GM19328 (cell line): ENCODE results near the gene SNX13.

Source experiments
- ATAC-seq: cut with Tn5 transposase; IDR thresholded peaks from one replicate; pipeline ENCODE4 v1.9.1; 2021; ENCODE audit warnings: mild to moderate bottlenecking, moderate library complexity; ENCODE audit not compliant: unreplicated experiment

SNX13 gene

GRCh38 chr7:17940302-17940883 lies at the start of gene SNX13:
Gene SNX13 (minus strand): TSS chr7:17940494. CDS start chr7:17940295, 199 bp downstream.
- ATAC-seq, result peak; percentile 94

- ATAC-seq, result no peak
Measured at GRCh38 chr7:17989546-17989945, 49.3 kb upstream of the SNX13 start.

- ATAC-seq, result no peak
Measured at GRCh38 chr7:17988858-17989257, 48.6 kb upstream of the SNX13 start.

- no peak for ATAC-seq
Measured at GRCh38 chr7:17988141-17988540, 47.8 kb upstream of the SNX13 start.

GRCh38 chr7:17986851-17987250 lies 46.6 kb upstream of the SNX13 start:
- ATAC-seq, result no peak

GRCh38 chr7:17985473-17986239 lies 45.4 kb upstream of the SNX13 start:
- no peak for ATAC-seq

DNA sequence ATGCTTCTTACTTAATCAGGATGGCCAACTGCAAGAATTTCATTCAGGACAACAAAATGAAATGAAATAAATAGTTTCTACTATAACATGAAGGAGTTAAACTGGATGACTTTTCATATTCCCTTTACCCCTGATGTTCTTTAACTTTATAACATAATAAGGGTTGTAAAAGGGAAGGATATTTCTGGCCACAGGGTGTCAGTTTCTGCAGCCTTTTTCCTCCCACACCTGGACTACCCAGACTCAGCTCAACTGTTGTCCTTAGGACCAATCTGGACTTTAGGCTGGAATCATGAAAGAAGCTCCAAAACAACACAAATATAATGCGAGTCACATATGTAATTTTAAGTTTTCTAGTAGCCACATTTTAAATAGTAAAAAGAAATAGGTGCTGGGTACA lies 44.0 kb upstream of the SNX13 start:
- no peak for ATAC-seq

DNA sequence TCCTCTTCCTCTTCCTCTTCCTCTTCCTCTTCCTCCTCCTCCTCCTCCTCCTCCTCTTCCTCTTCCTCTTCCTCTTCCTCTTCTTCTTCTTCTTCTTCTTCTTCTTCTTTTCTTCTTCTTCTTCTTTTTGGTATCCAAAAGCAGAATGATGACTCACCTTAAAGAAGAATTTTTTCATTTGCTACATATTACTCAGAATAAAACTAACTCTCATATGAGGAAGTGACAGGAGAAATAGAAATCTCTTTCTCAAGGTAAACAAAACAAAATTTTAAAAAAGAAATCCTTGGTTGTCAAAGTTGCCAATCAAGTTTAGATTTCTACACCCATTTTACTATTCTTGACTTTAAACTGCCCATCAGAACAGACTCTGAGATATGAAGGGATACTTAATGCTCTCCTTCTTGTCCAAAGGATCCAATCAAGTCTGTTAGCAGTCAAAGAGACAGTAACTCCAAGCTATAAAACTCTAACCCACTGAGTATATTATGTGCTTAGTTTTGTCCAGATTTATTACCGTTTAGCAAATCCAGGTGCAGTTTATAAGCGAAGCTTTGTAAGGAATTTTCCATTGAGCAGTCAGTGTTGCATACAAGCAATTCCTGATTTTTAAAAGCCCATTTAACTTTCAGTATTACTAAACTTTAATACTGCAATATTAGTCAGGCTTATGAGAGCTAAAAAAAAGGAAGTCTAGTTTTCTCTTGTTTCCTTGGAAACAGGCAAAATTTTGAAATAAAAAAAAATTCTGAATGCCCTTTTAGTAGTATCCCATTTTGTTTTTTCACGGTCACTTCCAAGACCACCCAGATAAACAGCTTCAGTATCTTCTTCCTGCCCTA lies 43.1 kb upstream of the SNX13 start:
- ATAC-seq, result no peak

DNA sequence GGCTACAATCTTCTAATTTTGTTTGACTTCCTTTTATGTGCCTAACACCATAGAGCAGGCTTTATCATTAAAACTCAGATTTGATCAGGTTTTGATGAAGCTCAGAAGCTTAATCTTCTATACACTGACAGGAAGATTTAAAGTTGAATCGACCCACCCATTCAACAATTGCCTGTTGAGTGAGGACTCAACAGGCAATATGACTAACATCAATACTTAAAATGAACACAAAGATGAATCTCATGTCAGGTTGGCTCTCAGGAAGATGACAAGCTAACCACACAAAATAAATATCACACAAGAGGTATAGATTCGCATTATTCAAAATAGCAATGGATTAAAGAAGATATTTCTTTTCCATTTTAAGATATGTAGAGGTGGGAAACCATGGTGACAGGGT lies 36.7 kb upstream of the SNX13 start:
- no peak for ATAC-seq

DNA sequence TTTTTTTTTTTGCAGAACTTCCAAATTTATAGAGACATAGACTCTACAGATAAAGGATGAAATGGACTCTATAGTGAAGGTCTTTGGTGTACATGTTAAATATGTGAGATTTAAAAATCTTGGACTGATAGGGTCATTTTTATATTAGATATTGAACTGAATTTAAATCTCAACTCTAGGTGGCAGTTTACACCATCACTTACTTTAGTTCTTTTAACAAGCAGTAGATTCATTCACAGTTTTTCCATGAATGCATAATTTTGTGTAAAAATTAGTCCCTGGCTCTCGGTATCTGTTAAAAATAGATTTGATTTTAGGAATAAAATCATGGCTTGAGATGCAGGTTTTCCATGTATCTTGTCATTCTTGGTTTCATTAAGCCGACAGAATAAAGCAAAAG lies 31.1 kb upstream of the SNX13 start:
- no peak for ATAC-seq

DNA sequence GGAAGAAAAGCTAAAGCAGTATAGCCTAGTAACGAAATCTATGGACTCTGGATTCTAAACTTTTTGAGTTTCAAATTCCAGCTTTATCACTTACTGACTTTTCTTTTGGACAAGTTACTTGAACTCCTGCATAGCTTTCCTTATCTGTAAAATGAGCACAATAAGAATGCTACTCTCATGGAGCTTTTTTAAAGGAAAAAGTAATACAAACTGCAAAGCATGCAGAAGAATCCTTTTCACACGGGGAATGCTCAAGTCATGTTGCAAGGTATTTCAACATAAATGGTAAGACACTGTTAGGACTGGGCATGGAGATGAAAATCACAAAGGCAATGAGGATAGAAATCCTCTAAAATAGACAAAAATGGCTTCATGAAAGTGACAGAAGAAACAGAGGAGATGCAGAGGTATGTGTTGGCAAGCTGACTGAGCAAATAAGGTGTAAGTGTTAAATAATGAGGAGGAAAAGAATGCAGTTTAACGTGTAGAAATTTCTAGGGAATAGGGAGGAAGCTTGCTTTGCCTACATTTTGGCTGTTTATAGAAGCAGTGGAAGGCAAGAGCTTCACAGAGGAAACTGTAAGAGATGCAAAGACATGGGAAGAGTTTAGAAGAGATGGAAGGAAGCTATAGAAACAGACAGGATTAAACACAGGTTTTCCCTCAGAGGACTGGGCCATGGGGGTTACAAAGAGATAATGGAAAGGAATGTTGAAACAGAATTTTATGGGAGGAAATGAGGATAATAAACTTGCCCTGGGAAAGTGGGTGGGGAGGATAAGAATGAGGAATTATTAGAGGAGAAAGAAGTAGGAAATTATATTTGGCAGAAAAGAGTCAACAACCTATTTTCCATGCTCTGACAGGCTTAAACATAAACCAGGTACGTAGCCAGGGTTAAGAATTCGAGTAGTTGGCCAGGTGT lies 28.8 kb upstream of the SNX13 start:
- ATAC-seq, result no peak

- no peak for ATAC-seq
Measured at GRCh38 chr7:17966706-17967105, 26.4 kb upstream of the SNX13 start.

DNA sequence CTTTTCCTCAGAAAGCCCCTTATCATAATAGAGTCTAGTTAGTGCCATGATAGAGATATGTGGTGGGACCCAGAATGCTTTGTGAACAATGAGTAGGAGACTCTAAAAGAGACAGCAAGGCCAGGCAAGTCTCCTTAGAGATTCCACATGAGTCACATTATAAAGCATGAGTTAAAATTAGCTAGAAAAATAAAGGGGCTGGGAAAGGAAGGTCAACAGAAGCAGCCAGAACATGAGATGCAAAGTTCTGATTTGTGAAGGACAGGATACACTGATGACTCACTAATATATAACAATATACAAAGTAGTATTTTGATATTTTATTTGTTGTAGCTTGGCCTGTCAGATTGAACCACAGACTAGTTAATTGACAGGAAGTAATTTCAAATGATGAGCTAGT lies 25.3 kb upstream of the SNX13 start:
- no peak for ATAC-seq

- ATAC-seq, result no peak
Measured at GRCh38 chr7:17963281-17963680, 23.0 kb upstream of the SNX13 start.

GRCh38 chr7:17962652-17963051 lies 22.4 kb upstream of the SNX13 start:
- no peak for ATAC-seq

DNA sequence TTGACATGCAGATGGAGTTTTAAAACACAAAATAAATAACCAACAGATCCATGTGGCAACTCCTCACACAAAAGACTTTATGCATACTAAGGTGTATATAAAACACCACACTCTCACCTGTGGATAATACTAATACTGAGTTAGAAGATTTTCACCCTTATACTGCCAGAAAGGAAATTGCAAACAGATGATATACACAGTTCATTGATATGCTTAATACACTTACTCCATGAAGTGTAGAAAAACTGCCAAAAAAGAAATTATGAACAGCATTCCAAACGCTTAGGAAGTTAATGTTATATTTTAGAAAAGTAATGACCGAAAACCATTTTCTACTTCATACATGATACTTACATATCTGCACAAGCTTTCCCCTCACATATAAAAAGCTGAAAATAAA lies 17.6 kb upstream of the SNX13 start:
- no peak for ATAC-seq

DNA sequence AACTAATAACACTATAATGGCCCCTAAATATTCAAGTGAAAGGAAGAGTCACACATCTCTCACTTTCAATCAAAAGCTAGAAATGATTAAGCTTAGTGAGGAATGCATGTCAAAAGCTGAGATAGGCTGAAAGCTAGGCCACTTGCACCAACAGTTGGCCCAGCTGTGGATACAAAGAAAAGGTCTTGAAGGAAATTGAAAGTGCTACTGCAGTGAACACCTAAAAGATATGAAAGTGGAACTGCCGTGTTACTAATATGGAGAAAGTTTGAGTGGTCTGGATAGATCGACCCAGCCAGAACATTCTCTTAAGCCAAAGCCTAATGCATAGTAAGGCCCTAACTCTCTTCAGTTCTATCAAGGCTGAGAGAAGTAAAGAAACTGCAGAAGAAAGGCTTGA lies 12.1 kb upstream of the SNX13 start:
- ATAC-seq, result peak; percentile 100

GRCh38 chr7:17951742-17952254 lies 11.5 kb upstream of the SNX13 start:
- ATAC-seq, result no peak

DNA sequence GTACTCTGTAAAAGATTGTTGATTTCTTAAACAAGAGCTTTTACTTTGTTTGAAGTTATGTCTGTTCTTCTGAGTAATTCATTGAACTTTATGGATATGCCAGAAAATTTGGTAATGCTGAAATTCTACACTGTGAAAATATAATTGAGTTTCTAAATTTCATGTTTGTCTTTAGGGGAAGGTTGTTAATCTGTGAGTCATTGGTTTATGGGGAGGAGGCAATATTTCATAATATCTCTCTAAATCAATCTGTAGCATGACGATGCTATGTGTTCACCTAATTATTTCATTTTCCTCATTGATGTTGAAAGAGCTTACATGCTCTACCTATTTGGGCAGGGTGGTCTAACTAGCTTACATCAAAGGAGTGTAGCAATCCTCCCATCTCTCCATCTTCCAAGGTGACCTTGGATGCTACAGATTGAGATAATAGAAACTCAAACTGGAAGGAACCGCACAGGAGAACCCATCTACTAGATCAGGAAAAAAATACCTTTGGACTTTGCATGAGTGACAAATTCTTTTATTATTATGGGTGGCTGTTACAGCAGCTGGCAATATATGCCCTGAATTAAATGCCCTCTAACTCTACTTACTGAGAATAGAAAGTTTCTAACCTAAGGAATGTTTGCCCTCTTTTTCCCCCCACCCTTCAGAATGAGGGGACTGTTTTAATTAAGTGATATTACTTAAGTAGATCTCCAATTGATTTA lies 8.4 kb upstream of the SNX13 start:
- no peak for ATAC-seq

DNA sequence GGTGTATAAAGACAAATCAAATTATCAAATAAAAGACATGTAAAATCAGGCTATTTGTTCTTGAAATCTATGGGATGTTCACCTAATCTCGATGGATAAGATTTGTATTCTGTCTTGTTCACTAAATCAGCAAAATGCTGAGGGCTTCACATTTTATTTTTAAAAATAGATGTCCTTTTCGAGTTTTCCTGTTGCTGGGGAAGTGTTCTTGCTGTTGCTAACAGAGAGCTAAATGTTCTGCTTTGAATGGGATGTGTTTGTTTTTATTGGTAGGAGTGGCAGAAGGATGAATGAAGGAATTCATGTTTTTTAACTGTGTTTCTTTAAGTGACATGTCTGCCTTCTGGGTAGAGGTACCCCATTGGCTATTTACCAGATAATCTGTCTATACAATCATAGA lies 7.3 kb upstream of the SNX13 start:
- ATAC-seq, result no peak
